Colon (tissue), 2 donors: ENCODE measurements around the gene UTY.
"Not testable (repeated sequence)": the region's sequence is repeated elsewhere in the genome, so short reads cannot be mapped to it uniquely, and the experiment has no call there.

ENCODE experiments used
- FAIRE-seq: peaks from 2 replicates; lab custom pipeline; 2012; peaks lifted over from hg19 to GRCh38; lab: Jason Lieb, UNC
- donor health status: control.
- donor health status: control.

Gene UTY

DNA sequence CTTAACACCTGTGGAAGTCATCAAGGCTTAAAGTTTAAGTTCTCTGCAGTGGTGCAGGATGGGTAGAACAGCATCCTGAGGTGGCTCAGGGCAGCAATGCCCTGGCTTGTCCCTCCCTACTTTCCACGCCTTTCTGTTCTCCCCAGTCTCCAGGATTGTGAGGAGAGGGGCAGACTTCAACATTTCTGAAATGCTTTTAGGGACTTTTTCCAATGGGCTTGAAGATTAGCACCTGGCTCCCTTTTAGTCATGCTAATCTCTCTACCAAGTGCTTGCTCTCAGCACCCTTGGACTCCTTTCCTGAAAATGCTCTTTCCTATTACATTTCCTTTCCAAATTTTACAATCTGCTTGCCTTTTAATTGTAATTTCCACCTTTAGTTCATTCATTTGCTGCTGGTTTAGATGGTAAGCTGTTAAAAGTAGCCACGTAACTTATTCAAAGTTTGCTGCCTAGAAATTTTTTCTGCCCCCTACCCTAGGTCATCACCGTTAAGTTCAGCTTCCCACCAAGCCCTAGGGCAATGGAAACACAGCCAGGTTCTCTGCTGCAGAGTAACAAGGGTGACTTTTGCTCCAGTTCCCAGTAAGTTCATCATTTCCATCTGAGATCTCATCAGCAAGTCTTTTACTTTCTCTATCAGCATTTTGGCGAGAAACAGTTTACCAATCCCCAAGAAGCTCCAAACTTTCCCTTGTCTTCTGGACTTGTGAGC lies 183.5 kb downstream of the UTY start:
- FAIRE-seq, result no peak

DNA sequence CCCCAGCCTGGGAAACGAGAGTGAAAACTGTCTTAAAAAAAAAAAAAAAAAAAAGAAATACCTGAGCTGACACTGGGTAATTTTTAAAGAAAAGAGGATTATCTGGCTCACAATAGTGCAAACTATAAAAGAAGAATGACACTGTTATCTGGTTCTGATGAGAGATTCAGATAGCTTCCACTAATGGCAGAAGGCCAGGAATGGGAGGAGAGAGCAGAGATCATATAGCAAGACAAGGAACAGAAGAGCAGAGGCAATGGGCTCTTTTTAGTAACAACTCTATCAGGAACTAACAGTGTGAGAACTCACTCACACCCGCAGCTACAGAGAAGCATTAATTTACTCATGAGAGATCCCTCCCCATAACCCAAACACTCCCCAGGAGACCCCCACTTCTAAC lies 184.8 kb downstream of the UTY start:
- FAIRE-seq, result no peak

DNA sequence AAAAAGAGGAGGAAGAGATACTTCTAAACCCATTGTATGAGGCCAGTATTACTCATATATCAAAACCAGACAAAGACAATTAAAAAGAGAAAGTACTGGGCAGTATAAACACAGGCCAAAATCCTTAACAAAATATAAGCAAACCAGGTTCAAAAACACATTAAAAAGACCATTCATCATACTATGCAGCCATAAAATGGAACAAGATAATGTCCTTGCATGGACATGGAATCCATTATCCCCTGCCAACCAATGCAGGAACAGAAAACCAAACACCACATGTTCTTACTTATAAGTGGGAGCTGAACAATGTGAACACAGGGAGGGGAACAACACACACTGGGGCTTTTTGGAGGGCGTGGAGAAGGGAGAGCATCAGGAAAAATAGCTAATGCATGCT lies 188.6 kb downstream of the UTY start:
- no peak for FAIRE-seq

DNA sequence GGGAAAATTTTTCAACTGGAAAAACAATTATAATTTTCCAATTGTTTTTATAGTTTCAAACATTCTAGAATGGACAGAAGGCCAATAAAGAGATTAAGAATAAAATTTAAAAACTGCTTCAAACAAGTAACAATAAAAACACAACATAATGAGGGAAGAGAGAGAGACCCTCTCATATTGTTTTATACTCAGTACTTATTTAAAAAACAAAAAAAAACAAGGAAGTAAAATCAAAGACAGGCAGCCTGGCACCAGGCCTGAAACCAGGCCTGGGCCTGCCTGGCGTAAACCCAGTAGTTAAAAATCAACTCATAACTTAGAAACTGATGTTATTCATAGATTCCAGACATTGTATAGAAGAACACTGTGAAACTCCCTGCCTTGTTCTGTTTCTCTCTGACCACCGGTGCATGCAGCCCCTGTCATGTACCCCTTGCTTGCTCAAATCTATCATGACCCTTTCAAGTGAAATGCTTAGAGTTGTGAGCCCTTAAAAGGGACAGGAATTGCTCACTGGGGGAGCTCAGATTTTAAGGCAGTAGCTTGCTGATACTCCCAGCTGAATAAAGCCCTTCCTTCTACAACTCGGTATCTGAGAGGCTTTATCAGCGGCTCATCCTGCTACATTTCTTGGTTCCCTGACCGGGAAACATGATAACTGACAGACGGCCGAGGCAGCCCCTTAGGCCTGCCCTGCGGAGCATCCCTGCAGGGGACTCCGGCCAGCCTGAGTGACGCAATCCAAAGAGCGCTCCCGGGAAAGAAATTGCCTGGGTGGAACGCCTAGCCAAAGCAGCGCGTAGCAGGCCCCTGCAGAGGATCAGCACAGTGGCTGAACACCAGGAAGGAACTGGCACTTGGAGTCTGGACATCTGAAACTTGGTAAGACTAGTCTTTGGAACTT lies 197.4 kb downstream of the UTY start:
- not testable (repeated sequence) for FAIRE-seq

DNA sequence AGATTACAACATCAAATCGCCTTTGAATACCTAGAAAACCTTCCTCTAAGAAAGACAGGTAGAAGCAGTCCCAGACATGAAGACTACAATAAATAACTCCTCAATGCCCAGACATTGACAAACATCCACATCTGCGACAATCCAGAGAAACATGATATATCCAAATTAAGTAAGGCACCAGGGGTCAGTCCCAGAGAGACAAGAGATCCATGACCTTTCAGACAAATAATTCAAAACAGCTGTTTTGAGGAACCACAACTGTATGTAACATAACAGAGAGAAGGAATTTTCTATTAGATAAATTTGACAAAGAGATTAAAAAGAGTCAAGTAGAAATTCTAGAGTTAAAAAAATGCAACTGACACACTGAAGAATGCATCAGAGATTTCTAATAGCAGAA lies 200.3 kb downstream of the UTY start:
- no peak for FAIRE-seq

DNA sequence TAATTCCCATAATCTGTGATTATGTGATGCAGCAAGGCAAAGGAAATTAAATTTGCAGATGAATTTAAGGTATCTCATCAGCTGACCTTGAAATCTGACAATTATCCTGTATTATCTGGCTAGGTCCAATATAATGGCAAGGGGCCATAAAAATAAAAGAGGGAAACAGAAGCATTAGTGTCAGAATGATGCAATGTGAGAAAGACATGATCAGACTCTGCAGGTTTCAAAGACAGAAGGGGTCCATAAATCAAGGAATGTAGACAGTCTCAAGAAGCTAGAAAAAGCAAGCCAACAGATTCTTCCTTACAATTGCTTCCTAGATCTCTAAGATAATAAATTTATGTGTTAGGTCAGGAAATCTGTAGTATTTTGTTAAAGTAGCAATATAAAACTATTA lies 208.1 kb downstream of the UTY start:
- no peak for FAIRE-seq

DNA sequence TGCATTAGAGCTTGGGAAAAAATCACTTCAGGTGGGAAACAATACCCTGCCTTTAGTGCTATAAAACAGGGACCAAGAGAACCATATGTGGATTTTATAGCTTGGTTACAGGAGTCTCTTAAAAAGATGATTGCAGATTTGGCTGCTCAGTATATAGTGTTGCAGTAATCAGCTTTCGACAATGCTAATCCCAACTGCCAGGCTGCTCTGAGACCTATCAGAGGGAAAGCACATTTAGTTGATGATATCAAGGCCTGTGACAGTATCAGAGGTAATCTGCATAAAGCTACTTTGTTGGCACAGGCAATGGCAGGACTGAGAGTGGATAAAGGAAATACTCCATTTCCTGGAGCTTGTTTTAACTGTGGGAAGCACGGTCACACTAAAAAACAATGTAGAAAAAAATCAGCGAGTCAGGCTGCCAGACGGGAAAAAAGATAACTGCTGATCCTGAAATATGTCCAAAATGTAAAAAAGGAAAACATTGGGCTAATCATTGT lies 225.8 kb downstream of the UTY start:
- FAIRE-seq, result not testable (repeated sequence)

DNA sequence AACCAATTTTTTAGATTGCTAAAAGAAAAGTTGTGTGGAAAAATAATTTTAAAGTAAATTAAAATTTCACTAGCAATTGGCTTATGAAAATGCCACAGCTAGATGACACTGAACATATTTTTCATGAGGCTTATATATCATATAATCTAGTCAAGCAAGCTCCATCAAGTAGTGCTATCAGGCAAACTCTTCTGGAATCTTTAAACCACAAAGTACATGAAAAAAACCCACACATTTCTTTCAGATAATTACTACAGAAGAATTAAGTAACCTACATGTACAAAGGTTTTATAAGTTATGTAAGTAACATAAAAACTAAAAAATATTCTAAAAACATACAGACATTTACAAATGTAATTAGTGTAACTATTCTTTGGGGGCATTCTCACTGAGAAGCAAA lies 229.4 kb downstream of the UTY start:
- no peak for FAIRE-seq

DNA sequence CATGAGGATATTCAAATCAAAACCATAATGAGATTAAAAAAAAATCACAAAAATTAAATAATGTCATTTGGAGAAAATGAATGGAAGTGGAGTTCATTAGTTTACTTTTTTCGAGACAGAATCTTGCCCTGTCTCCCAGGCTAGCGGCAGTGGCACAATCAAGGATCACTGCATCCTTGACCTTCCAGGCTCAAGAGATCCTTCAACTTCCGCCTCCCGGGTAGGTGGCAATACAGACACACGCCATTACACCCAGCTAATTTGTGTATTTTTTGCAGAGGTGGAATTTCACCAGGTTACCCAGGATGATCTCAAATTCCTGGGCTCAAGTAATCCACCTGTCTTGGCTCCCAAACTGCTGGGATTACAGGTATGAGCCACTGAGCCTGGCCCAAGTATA lies 236.1 kb downstream of the UTY start:
- no peak for FAIRE-seq

DNA sequence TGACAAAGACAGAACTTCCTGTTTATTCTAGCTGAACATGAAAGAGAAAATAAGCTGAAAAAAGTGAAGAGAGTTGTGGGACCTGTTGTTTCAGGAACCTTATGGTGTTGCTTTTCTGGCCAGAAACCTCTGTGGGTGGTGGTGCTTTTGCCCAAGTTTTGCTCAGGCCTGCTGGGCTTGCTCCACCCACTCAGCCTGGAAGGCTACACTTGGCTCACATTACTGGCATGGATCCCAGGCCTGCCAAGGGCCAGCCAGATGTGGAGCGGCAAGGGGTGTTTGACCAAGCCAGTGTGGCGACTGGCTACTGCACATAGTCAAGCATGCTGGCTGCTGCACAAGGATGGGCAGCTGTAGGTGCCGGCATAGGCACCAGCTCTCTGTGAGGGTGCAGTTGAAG lies 245.9 kb downstream of the UTY start:
- no peak for FAIRE-seq

DNA sequence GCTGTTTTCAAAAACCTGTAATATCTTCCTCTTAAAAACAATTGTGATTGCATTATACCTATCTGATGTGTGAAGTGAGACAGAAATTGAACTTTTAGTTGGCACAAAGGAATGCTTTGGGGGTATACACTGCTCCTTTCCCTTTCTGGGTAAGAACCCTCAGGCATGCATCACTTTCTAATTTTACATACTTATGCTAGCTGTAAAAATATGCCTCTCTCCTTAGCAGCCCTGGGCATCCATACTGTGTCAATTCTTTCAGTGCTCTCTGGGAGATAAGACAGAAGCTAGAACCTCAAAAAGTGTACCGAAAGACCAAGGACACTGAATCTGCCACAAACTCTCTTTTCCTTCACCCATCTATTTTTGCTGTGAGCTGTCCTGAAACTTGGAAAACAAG lies 246.7 kb downstream of the UTY start:
- no peak for FAIRE-seq

DNA sequence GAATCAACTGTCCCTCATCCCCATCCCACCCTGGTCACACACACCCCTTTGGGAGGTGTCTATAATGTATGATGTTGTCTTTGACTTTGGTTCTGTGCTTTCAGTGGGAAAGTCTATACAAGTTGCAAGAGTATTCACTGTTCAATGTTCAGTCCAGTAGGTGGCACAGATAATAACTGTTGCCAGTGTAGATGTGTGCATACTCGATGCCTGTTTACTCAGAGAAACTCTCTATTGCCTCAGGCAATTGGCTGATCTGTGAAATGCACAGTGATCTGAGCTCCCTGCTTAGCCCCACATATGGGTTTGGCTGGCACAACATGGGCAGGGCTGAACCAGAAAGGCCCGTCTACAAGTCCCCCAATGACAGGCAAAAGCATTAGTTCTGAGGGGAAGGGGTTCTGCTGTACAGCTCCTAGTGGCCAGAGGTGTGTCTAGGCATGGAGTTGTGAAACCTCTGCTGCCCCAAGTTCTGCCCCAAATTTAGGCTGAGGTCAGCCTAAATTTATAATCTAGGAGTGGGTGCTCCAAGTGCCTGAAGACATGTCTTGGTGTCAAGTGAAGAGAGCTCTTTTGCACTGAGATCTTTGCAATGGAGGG lies 252.4 kb downstream of the UTY start:
- FAIRE-seq, result no peak

DNA sequence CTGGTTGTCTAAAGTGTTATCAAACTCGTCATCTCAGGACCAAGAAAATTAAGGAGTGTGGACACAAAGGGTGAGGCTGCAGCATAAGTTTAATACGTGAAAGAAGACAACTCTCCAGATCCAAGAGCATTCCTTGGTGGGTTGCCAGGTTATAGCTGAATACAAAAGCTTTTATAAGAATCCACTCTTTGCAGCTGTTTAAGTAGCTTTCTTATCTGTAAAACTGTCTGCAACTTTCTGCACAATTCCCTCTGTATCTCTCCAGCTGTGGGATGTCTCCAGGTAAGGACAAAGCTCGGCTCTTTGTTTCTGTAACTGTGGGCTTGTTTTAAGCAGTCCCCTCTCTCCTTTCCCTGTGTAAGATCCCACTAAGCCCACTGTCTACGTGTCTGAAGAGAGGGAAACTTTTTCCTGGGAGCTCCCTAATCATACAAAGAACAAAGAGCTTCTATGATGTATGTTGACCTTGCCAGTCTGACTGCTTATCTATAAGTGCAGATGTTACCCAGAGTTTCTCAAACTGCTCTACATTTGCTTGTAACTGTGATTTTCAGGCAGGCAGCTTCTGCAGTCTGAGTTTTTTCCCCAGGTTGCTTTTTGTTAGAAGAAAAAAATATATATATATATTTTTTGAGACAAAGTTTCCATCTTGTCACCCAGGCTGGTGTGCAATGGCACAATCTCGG lies 268.7 kb downstream of the UTY start:
- FAIRE-seq, result no peak

DNA sequence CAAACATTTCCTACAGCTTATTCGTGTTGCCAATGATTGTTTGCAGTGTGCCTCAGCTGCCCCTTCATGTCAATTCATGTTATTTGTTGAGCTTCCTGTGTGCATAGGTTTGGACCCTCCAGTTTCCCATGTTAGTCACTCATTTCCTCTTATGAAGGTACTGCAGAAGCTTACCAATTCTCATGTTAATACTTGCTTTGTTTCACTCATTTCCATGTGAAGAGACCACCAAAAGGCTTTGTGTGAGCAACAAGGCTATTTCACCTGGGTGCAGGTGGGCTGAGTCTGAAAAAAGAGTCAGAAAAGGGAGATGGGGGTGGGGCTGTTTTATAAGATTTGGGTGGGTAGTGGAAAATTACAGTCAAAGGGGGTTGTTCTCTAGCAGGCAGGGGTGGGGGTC lies 274.6 kb downstream of the UTY start:
- no peak for FAIRE-seq
